Measurements from ENCODE around the gene CYP19A1. TPM values are rescaled to one million over a fixed set of nuclear protein-coding genes. Genes with fewer than 3 reads are reported as not detected.

The CYP19A1 gene
- polyA plus RNA-seq (2013, experiment 1 of 2) = 0.50 TPM
- polyA plus RNA-seq (2013, experiment 2 of 2) = not detected

DNA sequence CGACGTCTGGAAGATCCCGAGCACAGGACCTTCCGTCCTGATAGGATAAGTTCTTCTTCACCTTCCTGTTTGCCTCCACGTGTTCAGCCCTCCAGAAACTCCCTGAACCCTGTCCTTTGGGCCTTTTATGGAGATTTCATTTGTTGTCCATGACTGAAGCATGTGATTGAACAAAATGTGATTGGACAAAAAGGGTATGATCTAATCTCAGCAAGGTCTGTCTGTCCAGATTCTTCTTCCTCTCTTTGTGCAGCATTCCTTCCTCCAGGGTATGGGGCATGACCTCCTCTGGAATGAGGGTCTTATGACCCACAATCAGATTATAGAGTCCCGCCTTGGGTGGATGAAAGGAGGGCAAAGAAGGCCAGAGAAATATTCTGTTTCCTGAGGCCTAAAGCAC, at the start of gene CYP19A1:
Gene CYP19A1 (minus strand): TSS at position 101 of the 400 bp plus-strand sequence. CDS start 95,684 bp downstream, outside the sequence.
- Histone ChIP-seq H3K9ac (ENCODE audit: low read depth, low read length) (no peak within 1 kb of the TSS), H3K4me1 (ENCODE audit: insufficient read depth, low read length) (peaks cover 3% of the 10 kb centered on the region; the same call in 1 of the 2 replicates), H3K27me3 (ENCODE audit: insufficient read depth, low read length) (peaks cover 51% of the 10 kb centered on the region), H3K4me3 (ENCODE audit: low read length) (no peak within 1 kb of the TSS), H3K9me3 (ENCODE audit: insufficient read depth, low read depth, low read length) (no peaks in the 10 kb centered on the region), H3K36me3 (ENCODE audit: insufficient read depth, low read length) (no peaks in the 10 kb centered on the region), H3K27ac (ENCODE audit: low read depth, low read length) (no peak within 1 kb of the TSS)
- WGBS = 89% methylated on average over 5 of the region's 6 CpGs

DNA sequence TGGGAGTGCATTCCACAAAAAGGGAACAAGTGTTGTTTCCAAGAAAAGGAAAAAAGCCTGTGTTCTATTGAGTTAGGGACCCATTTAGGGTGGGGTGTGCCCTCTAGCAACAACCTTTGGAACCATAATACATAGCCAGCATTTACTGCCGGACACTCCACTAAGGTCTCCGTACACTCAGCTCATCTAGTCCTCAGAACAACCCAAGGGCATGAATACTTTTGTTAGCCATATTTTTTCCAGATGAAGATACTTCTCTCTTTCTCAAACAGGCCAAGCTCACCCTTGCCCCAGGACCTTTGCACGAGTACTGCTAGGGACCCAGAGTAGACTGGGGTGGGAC, 49.3 kb upstream of the CYP19A1 start:
- peaks cover 2% of the 10 kb centered on the region; the same call in 1 of the 2 replicates for H3K9me3 ChIP-seq (ENCODE audit: insufficient read depth, low read depth, low read length)
- H3K9ac ChIP-seq (ENCODE audit: low read depth, low read length) = no peak overlapping the region
- peaks cover 14% of the 10 kb centered on the region for H3K4me1 ChIP-seq (ENCODE audit: insufficient read depth, low read length)
- no peak overlapping the region for H3K4me3 ChIP-seq (ENCODE audit: low read length)
- no peaks in the 10 kb centered on the region for H3K36me3 ChIP-seq (ENCODE audit: insufficient read depth, low read length)
- WGBS = 96% methylated on average over 3 of the region's 3 CpGs
- H3K27ac ChIP-seq (ENCODE audit: low read depth, low read length) = no peak overlapping the region
- no peaks in the 10 kb centered on the region for H3K27me3 ChIP-seq (ENCODE audit: insufficient read depth, low read length)

DNA sequence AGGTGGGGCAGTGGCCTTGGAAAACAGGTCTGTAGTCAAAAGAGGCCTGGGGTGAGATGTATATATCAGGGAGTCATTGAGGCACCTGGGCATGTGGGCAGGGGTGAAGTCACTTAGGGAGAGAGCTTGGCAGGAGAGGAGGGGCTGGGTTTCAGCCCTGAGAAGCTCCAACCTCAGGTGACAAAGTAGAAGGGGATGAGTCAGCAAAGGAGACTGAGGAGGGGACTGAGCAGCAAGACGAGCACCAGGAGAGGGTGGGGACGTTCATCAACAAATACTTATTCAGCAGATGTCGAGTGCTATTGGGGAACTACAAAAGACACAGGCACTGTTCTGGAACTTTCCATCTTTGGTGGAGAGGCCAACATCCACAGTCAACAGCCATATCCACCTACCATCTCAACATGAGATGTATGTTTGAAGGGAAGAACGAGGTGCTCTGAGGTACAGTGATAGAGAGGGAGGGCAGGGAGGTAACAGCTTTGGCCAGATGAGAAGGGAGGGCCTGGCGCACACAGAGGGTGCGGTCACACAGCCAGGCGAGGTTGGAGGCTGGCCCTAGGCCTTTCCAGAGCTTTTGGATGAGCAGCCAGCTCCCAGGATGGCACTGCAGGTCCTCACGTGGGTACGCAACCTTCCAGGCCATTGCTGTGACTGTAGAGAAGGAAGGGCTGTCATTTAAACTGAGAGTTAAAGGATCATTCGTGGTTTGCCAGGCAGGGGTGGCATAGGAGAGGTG, 48.7 kb upstream of the CYP19A1 start:
- H3K9ac ChIP-seq (ENCODE audit: low read depth, low read length) = no peak overlapping the region
- H3K4me3 ChIP-seq (ENCODE audit: low read length) = no peak overlapping the region
- no peaks in the 10 kb centered on the region for H3K36me3 ChIP-seq (ENCODE audit: insufficient read depth, low read length)
- H3K4me1 ChIP-seq (ENCODE audit: insufficient read depth, low read length) = peaks cover 14% of the 10 kb centered on the region
- no peak overlapping the region for H3K27ac ChIP-seq (ENCODE audit: low read depth, low read length)
- 94% methylated on average over 10 of the region's 10 CpGs for WGBS
- peaks cover 2% of the 10 kb centered on the region; the same call in 1 of the 2 replicates for H3K9me3 ChIP-seq (ENCODE audit: insufficient read depth, low read depth, low read length)
- H3K27me3 ChIP-seq (ENCODE audit: insufficient read depth, low read length) = no peaks in the 10 kb centered on the region

GRCh38 chr15:51386486-51386885, 48.1 kb upstream of the CYP19A1 start:
- peaks cover 14% of the 10 kb centered on the region for H3K4me1 ChIP-seq (ENCODE audit: insufficient read depth, low read length)
- no peak overlapping the region for H3K4me3 ChIP-seq (ENCODE audit: low read length)
- WGBS = 92% methylated on average over 12 of the region's 12 CpGs
- H3K27ac ChIP-seq (ENCODE audit: low read depth, low read length) = no peak overlapping the region
- H3K9ac ChIP-seq (ENCODE audit: low read depth, low read length) = no peak overlapping the region
- H3K9me3 ChIP-seq (ENCODE audit: insufficient read depth, low read depth, low read length) = no peaks in the 10 kb centered on the region
- H3K36me3 ChIP-seq (ENCODE audit: insufficient read depth, low read length) = no peaks in the 10 kb centered on the region
- H3K27me3 ChIP-seq (ENCODE audit: insufficient read depth, low read length) = no peaks in the 10 kb centered on the region

- Histone ChIP-seq H3K27ac (ENCODE audit: low read depth, low read length) (no peak overlapping the region), H3K36me3 (ENCODE audit: insufficient read depth, low read length) (no peaks in the 10 kb centered on the region), H3K9ac (ENCODE audit: low read depth, low read length) (no peak overlapping the region), H3K9me3 (ENCODE audit: insufficient read depth, low read depth, low read length) (no peaks in the 10 kb centered on the region), H3K4me1 (ENCODE audit: insufficient read depth, low read length) (peaks cover 10% of the 10 kb centered on the region), H3K27me3 (ENCODE audit: insufficient read depth, low read length) (no peaks in the 10 kb centered on the region), H3K4me3 (ENCODE audit: low read length) (no peak overlapping the region)
- 92% methylated on average over 8 of the region's 8 CpGs for WGBS
Measured at GRCh38 chr15:51386029-51386428, 47.6 kb upstream of the CYP19A1 start.

GRCh38 chr15:51382787-51383186, 44.4 kb upstream of the CYP19A1 start:
- 42% methylated on average over 4 of the region's 4 CpGs for WGBS
- Histone ChIP-seq H3K27me3 (ENCODE audit: insufficient read depth, low read length) (no peaks in the 10 kb centered on the region), H3K36me3 (ENCODE audit: insufficient read depth, low read length) (no peaks in the 10 kb centered on the region)

DNA sequence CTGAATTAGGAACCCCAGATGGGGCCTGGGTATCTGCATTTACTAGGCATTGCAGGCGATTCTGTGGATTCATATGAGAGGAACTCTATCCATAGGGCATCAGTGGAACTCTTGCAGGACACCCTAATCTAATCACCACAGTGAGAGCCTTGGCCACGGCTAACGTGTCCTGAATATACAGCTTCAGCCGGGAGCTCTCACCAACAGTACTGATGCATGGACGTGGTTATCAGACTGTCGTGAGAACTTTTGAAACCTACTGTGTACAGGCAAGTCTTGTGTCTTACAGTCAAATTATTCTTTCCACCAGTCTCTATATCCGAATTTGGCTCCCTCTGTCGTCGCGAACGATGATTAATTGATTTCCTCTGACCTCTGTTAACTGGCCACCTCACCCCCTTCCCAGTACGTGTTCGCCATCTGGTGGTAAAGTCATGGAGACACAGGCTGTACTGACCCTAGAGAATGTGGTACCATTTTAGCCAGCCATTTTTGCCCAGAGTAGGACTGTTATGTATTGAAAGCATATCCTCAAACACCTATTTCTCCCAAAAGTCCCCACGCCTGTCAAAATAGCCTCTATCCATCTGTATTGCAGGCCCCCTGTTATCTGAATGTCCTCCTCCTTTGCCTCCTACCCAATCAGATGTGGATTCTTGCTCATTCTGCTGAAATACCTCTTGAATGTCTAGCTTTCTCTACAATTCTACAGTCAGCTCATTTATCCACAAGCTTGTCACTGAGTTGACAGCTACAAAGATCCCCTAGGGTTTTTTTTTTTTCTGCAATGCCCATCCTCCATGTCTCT, 42.8 kb upstream of the CYP19A1 start:
- no peak overlapping the region for H3K9ac ChIP-seq (ENCODE audit: low read depth, low read length)
- no peaks in the 10 kb centered on the region for H3K27me3 ChIP-seq (ENCODE audit: insufficient read depth, low read length)
- H3K4me3 ChIP-seq (ENCODE audit: low read length) = no peak overlapping the region
- H3K9me3 ChIP-seq (ENCODE audit: insufficient read depth, low read depth, low read length) = no peaks in the 10 kb centered on the region
- H3K27ac ChIP-seq (ENCODE audit: low read depth, low read length) = no peak overlapping the region
- H3K4me1 ChIP-seq (ENCODE audit: insufficient read depth, low read length) = no peaks in the 10 kb centered on the region
- H3K36me3 ChIP-seq (ENCODE audit: insufficient read depth, low read length) = no peaks in the 10 kb centered on the region
- WGBS = 33% methylated on average over 14 of the region's 14 CpGs

More at GRCh38 chr15:51382787-51383186, 44.4 kb upstream of the CYP19A1 start:
- Histone ChIP-seq H3K4me1 (ENCODE audit: insufficient read depth, low read length) (no peaks in the 10 kb centered on the region), H3K9me3 (ENCODE audit: insufficient read depth, low read depth, low read length) (no peaks in the 10 kb centered on the region), H3K27ac (ENCODE audit: low read depth, low read length) (no peak overlapping the region), H3K9ac (ENCODE audit: low read depth, low read length) (no peak overlapping the region), H3K4me3 (ENCODE audit: low read length) (no peak overlapping the region)

DNA sequence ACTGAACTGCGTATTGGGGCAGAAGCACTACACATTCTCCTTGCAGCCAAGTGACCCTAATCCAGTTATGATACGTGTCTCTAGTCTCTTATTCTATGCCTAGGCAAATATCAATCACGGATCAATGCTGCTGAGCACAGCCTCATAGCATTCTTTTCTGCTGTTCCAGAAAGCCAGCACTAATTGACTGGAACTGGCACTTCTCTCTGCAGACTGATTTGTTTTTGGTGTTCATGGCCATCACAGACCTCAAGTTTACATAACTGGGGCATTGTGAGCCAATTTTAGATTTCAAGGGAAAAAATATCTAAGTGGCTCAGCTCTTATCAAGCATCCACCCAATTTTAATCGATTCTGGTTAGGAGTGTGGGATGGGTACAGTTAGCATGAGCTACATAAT, 41.0 kb upstream of the CYP19A1 start:
- H3K9me3 ChIP-seq (ENCODE audit: insufficient read depth, low read depth, low read length) = no peaks in the 10 kb centered on the region
- H3K27me3 ChIP-seq (ENCODE audit: insufficient read depth, low read length) = no peaks in the 10 kb centered on the region
- 90% methylated on average over 3 of the region's 4 CpGs for WGBS
- no peaks in the 10 kb centered on the region for H3K4me1 ChIP-seq (ENCODE audit: insufficient read depth, low read length)
- H3K36me3 ChIP-seq (ENCODE audit: insufficient read depth, low read length) = no peaks in the 10 kb centered on the region
- H3K27ac ChIP-seq (ENCODE audit: low read depth, low read length) = no peak overlapping the region
- H3K9ac ChIP-seq (ENCODE audit: low read depth, low read length) = no peak overlapping the region
- no peak overlapping the region for H3K4me3 ChIP-seq (ENCODE audit: low read length)

GRCh38 chr15:51378406-51378805, 40.0 kb upstream of the CYP19A1 start:
- Histone ChIP-seq H3K4me1 (ENCODE audit: insufficient read depth, low read length) (no peaks in the 10 kb centered on the region), H3K9me3 (ENCODE audit: insufficient read depth, low read depth, low read length) (no peaks in the 10 kb centered on the region)
- WGBS = 97% methylated on average over 4 of the region's 4 CpGs

GRCh38 chr15:51377038-51377786, 38.8 kb upstream of the CYP19A1 start:
- no peaks in the 10 kb centered on the region for H3K27me3 ChIP-seq (ENCODE audit: insufficient read depth, low read length)
- H3K9me3 ChIP-seq (ENCODE audit: insufficient read depth, low read depth, low read length) = no peaks in the 10 kb centered on the region
- 94% methylated on average over 13 of the region's 15 CpGs for WGBS
- no peaks in the 10 kb centered on the region for H3K4me1 ChIP-seq (ENCODE audit: insufficient read depth, low read length)
- no peak overlapping the region for H3K27ac ChIP-seq (ENCODE audit: low read depth, low read length)
- H3K36me3 ChIP-seq (ENCODE audit: insufficient read depth, low read length) = no peaks in the 10 kb centered on the region
- H3K4me3 ChIP-seq (ENCODE audit: low read length) = no peak overlapping the region
- H3K9ac ChIP-seq (ENCODE audit: low read depth, low read length) = no peak overlapping the region

More at GRCh38 chr15:51378406-51378805, 40.0 kb upstream of the CYP19A1 start:
- H3K4me3 ChIP-seq (ENCODE audit: low read length) = no peak overlapping the region
- no peaks in the 10 kb centered on the region for H3K27me3 ChIP-seq (ENCODE audit: insufficient read depth, low read length)
- no peak overlapping the region for H3K9ac ChIP-seq (ENCODE audit: low read depth, low read length)
- H3K36me3 ChIP-seq (ENCODE audit: insufficient read depth, low read length) = no peaks in the 10 kb centered on the region
- H3K27ac ChIP-seq (ENCODE audit: low read depth, low read length) = no peak overlapping the region
